Endodermal cell (in vitro differentiated cells): ENCODE measurements around the gene CTNNA2. TPM values are rescaled to one million over a fixed set of nuclear protein-coding genes. Genes with fewer than 3 reads are reported as not detected.

Experiments
- DNase-seq: peaks from one replicate; pipeline ENCODE4 v3.0.0-alpha.2; 2017
- H3K27ac ChIP-seq: 2 replicates; pipeline ENCODE4 v1.5.1; 2013; ENCODE audit warnings: mild to moderate bottlenecking, low read depth, low read length, moderate library complexity
- H3K27me3 ChIP-seq: 2 replicates; pipeline ENCODE4 v1.6.1; 2013; ENCODE audit warnings: mild to moderate bottlenecking, low read length, moderate library complexity; ENCODE audit not compliant: insufficient read depth, control insufficient read depth, poor library complexity, severe bottlenecking
- H3K36me3 ChIP-seq: 2 replicates; pipeline ENCODE4 v1.7.0; 2013; ENCODE audit warnings: mild to moderate bottlenecking, low read length, moderate library complexity; ENCODE audit not compliant: control insufficient read depth, insufficient read depth
- H3K4me1 ChIP-seq: one replicate; pipeline ENCODE4 v1.7.0; 2013; ENCODE audit warnings: low read length; ENCODE audit not compliant: control insufficient read depth, insufficient read depth
- H3K4me3 ChIP-seq: 2 replicates; pipeline ENCODE4 v1.5.1; 2013; ENCODE audit warnings: mild to moderate bottlenecking, low read length, moderate library complexity
- H3K9ac ChIP-seq: 2 replicates; pipeline ENCODE4 v1.6.1; 2013; ENCODE audit warnings: mild to moderate bottlenecking, low read length, moderate library complexity; ENCODE audit not compliant: poor library complexity, severe bottlenecking; ENCODE audit errors: extremely low read depth
- H3K9me3 ChIP-seq: 2 replicates; pipeline ENCODE4 v1.6.1; 2013; ENCODE audit warnings: mild to moderate bottlenecking, low read length, moderate library complexity; ENCODE audit not compliant: control insufficient read depth
- H3K27ac Mint-ChIP-seq: 2 replicates; pipeline ENCODE4 v1.8.0; 2020; ENCODE audit warnings: mixed read lengths
- H3K27me3 Mint-ChIP-seq: 2 replicates; pipeline ENCODE4 v1.8.0; 2021; ENCODE audit warnings: mild to moderate bottlenecking, mixed read lengths; ENCODE audit not compliant: insufficient read depth
- H3K36me3 Mint-ChIP-seq: 2 replicates; pipeline ENCODE4 v1.8.0; 2020; ENCODE audit warnings: low read depth, mixed read lengths
- H3K4me1 Mint-ChIP-seq: 2 replicates; pipeline ENCODE4 v1.8.0; 2020; ENCODE audit warnings: mixed read lengths
- H3K4me3 Mint-ChIP-seq: 2 replicates; pipeline ENCODE4 v1.8.0; 2020; ENCODE audit warnings: mild to moderate bottlenecking, moderate library complexity, mixed read lengths
- H3K9me3 Mint-ChIP-seq: 2 replicates; pipeline ENCODE4 v1.8.0; 2020; ENCODE audit warnings: mild to moderate bottlenecking, mixed read lengths
- CTCF ChIP-seq: fragments of 200-600 bp; sonication (generic); conservative IDR thresholded peaks from 2 replicates; pipeline ENCODE4 v1.5.0; 2021; ENCODE audit warnings: antibody characterized with exemption, mild to moderate bottlenecking
- WGBS, 2 experiments: methylation state at CpG; one replicate each; pipeline versions ENCODE4 v1.1.5 to v1.1.7; 2013; ENCODE audit warnings: missing lambda C conversion rate in 2 of 2, mixed read lengths in 1 of 2; ENCODE audit not compliant: insufficient coverage in 1 of 2, insufficient read length in 1 of 2; 5-methylcytosine and 5-hydroxymethylcytosine counted together
- total RNA-seq, 2 donors: library from RNA; stranded (reverse); fragmentation: NEBNext Ultra II Directional in 1 of 2; extraction: Animal tissue kit (Norgen Biotek cat#: 25700) in 1 of 2; gene quantifications; 2 replicates in 1 of 2; 3 replicates in 1 of 2; pipeline ENCODE4 v1.2.1, GENCODE V29; 2021

Gene CTNNA2
- total RNA-seq, 2 donors from 2014 or later = 7.7 to 9.8 TPM

GRCh38 chr2:79564065-79564464 lies 51.2 kb downstream of the CTNNA2 start:
- DNase-seq = no peak
- H3K36me3 ChIP-seq = no peaks in the 10 kb centered on the region
- no peak overlapping the region for H3K9ac ChIP-seq
- Mint-ChIP-seq H3K9me3 (no peaks in the 10 kb centered on the region), H3K4me3 (no peak overlapping the region), H3K4me1 (no peaks in the 10 kb centered on the region), H3K27me3 (no peaks in the 10 kb centered on the region), H3K27ac (no peak overlapping the region), H3K36me3 (no peaks in the 10 kb centered on the region)
- no peak for TF ChIP-seq CTCF
- H3K4me1 ChIP-seq = no peaks in the 10 kb centered on the region
- no peaks in the 10 kb centered on the region for H3K27me3 ChIP-seq
- no peak overlapping the region for H3K27ac ChIP-seq
- WGBS, 2 experiments = 98% methylated on average over 6 of the region's 6 CpGs; no CpG with 5 or more reads in 1 of the 2 experiments
- H3K4me3 ChIP-seq = no peak overlapping the region
- no peaks in the 10 kb centered on the region for H3K9me3 ChIP-seq

GRCh38 chr2:79569048-79569447 lies 56.2 kb downstream of the CTNNA2 start:
- WGBS, 2 experiments = 87 to 100% methylated on average over 2 to 4 of the region's 5 CpGs
- H3K9ac ChIP-seq = no peak overlapping the region
- H3K27ac ChIP-seq = no peak overlapping the region
- no peak overlapping the region for H3K27ac Mint-ChIP-seq
- H3K4me1 ChIP-seq = no peaks in the 10 kb centered on the region
- no peaks in the 10 kb centered on the region for H3K27me3 ChIP-seq
- H3K4me3 ChIP-seq = no peak overlapping the region
- no peaks in the 10 kb centered on the region for H3K36me3 Mint-ChIP-seq
- no peak overlapping the region for H3K4me3 Mint-ChIP-seq
- H3K36me3 ChIP-seq = no peaks in the 10 kb centered on the region
- no peak for TF ChIP-seq CTCF
- no peaks in the 10 kb centered on the region for H3K9me3 Mint-ChIP-seq
- no peaks in the 10 kb centered on the region for H3K4me1 Mint-ChIP-seq
- H3K27me3 Mint-ChIP-seq = no peaks in the 10 kb centered on the region
- H3K9me3 ChIP-seq = no peaks in the 10 kb centered on the region
- DNase-seq = no peak

GRCh38 chr2:79573895-79574674 lies 61.2 kb downstream of the CTNNA2 start:
- peaks cover 4% of the 10 kb centered on the region for H3K4me1 Mint-ChIP-seq
- H3K27me3 ChIP-seq = no peaks in the 10 kb centered on the region
- H3K27ac ChIP-seq = no peak overlapping the region
- no peak for DNase-seq
- TF ChIP-seq CTCF = no peak
- 94 to 97% methylated on average over 4 to 5 of the region's 6 CpGs for WGBS, 2 experiments
- H3K4me3 Mint-ChIP-seq = no peak overlapping the region
- no peaks in the 10 kb centered on the region for H3K36me3 ChIP-seq
- no peak overlapping the region for H3K27ac Mint-ChIP-seq
- no peaks in the 10 kb centered on the region for H3K9me3 Mint-ChIP-seq
- no peak overlapping the region for H3K4me3 ChIP-seq
- no peaks in the 10 kb centered on the region for H3K36me3 Mint-ChIP-seq
- no peaks in the 10 kb centered on the region for H3K27me3 Mint-ChIP-seq
- no peak overlapping the region for H3K9ac ChIP-seq
- no peaks in the 10 kb centered on the region for H3K9me3 ChIP-seq
- H3K4me1 ChIP-seq = no peaks in the 10 kb centered on the region
